ENCODE results near the gene PIGT.

The PIGT gene

GRCh38 chr20:45433316-45433715 lies 17.4 kb downstream of the PIGT start:
- no peak for DNase-seq (ENCODE audit: low spot score)
- TF ChIP-seq CTCF (IDR thresholded peaks at IDR 0.05; ENCODE audit: extremely low read depth, missing control alignments): no peak

- no peak for TF ChIP-seq CTCF (IDR thresholded peaks at IDR 0.05; ENCODE audit: extremely low read depth, missing control alignments)
- DNase-seq (ENCODE audit: low spot score): no peak
Observed at GRCh38 chr20:45433976-45434375, 18.0 kb downstream of the PIGT start.

- DNase-seq (ENCODE audit: low spot score): peak; percentile 81
- TF ChIP-seq CTCF (IDR thresholded peaks at IDR 0.05; ENCODE audit: extremely low read depth, missing control alignments): peak; percentile 93
Observed at GRCh38 chr20:45436732-45437485, 21.0 kb downstream of the PIGT start.

- DNase-seq (ENCODE audit: low spot score): no peak
- no peak for TF ChIP-seq CTCF (IDR thresholded peaks at IDR 0.05; ENCODE audit: extremely low read depth, missing control alignments)
Observed at GRCh38 chr20:45440424-45440823, 24.5 kb downstream of the PIGT start.

- no peak for TF ChIP-seq CTCF (IDR thresholded peaks at IDR 0.05; ENCODE audit: extremely low read depth, missing control alignments)
- DNase-seq (ENCODE audit: low spot score): no peak
Observed at GRCh38 chr20:45440891-45441685, 25.1 kb downstream of the PIGT start.

- no peak for DNase-seq (ENCODE audit: low spot score)
- no peak for TF ChIP-seq CTCF (IDR thresholded peaks at IDR 0.05; ENCODE audit: extremely low read depth, missing control alignments)
Observed at GRCh38 chr20:45441746-45442145, 25.8 kb downstream of the PIGT start.

GRCh38 chr20:45444050-45444449 lies 28.1 kb downstream of the PIGT start:
- no peak for TF ChIP-seq CTCF (IDR thresholded peaks at IDR 0.05; ENCODE audit: extremely low read depth, missing control alignments)

More at GRCh38 chr20:45444050-45444449, 28.1 kb downstream of the PIGT start:
- DNase-seq (ENCODE audit: low spot score): no peak

Data from GM20000 (cell line).